A673 (cell line): ENCODE data around the gene KIRREL3.

Experiments used
- CTCF ChIP-seq: fragments of 300-800, 200-600 bp; sonication (generic); conservative IDR thresholded peaks from 2 replicates; pipeline ENCODE4 v1.5.1; 2017; ENCODE audit warnings: low read depth, mild to moderate bottlenecking, antibody characterized with exemption, low read length, moderate library complexity, mixed read lengths
- EZH2 ChIP-seq: fragments of 200-600 bp; sonication (generic); IDR thresholded peaks from 2 replicates; pipeline ENCODE4 v1.6.1; 2017; ENCODE audit warnings: borderline replicate concordance, low read depth, mild to moderate bottlenecking, mixed read lengths, antibody characterized with exemption, low read length; ENCODE audit not compliant: poor library complexity, severe bottlenecking

GRCh38 chr11:126450806-126451205 is 549.8 kb downstream of the KIRREL3 start:
- no peak for TF ChIP-seq CTCF
- TF ChIP-seq EZH2: no peak
